Adrenal gland (tissue), 12 donors: Measurements from ENCODE around the gene CCDC201. TPM values are rescaled to one million over a fixed set of nuclear protein-coding genes. Genes with fewer than 3 reads are reported as not detected.
"Not testable (repeated sequence)": the region's sequence is repeated elsewhere in the genome, so short reads cannot be mapped to it uniquely, and the experiment has no call there.

Experiments
- DNase-seq, 7 donors: peaks; one replicate each; pipeline ENCODE4 v3.0.0-alpha.2; 2019 to 2020
- H3K27ac ChIP-seq, 5 donors: fragments of 200-600 bp; sonication (generic) in 4 of 5; 1 replicate in 3 of 5; 2 replicates in 2 of 5; pipeline versions ENCODE4 v1.5.1 to v1.8.0; 2016 to 2020; ENCODE audit warnings: mild to moderate bottlenecking in 1 of 5
- H3K27me3 ChIP-seq: fragments of 200-600 bp; 2 replicates; pipeline ENCODE4 v1.8.0; 2021
- H3K36me3 ChIP-seq, 2 donors: fragments of 200-600 bp; replicated peaks in 1 of 2; 1 replicate in 1 of 2; 2 replicates in 1 of 2; pipeline versions ENCODE4 v1.5.1 to v1.8.0; 2018 to 2022
- H3K4me1 ChIP-seq, 2 donors: fragments of 200-600 bp; replicated peaks in 1 of 2; 1 replicate in 1 of 2; 2 replicates in 1 of 2; pipeline versions ENCODE4 v1.5.1 to v1.8.0; 2018 to 2021
- H3K4me3 ChIP-seq, 4 donors: fragments of 200-600 bp; sonication (generic) in 3 of 4; one replicate each; pipeline ENCODE4 v1.5.1; 2016 to 2018
- H3K9me3 ChIP-seq, 3 donors: fragments of 200-600 bp; sonication (generic) in 1 of 3; replicated peaks in 1 of 3; 1 replicate in 2 of 3; 2 replicates in 1 of 3; pipeline versions ENCODE4 v1.5.1 to v1.8.0; 2016 to 2021
- WGBS, 4 donors: extraction: QIAGEN DNeasy Blood & Tissue Kit in 2 of 4; methylation state at CpG; one replicate each; pipeline versions ENCODE4 v1.1.5 to v1.1.7; 2013 to 2017; 5-methylcytosine and 5-hydroxymethylcytosine counted together
- intact Hi-C, 2 donors: fragments of 100-400 bp; cut with DNase I; formaldehyde crosslinking; loops; one replicate each; pipeline versions ENCODE4 v1.14.1 to v1.15.0; 2022 to 2023
- polyA plus RNA-seq, 3 donors: library from polyadenylated mRNA; stranded (reverse); fragments of 200-250 nt in 2 of 3; fragments of 350-450 nt in 1 of 3; fragmentation: Illumina TruSeq in 1 of 3; extraction: RNeasy Lipid Tissue Mini Kit (QIAGEN cat#74804) in 1 of 3; gene quantifications; one replicate each; pipeline ENCODE4 v1.2.3, GENCODE V29; 2013 to 2014
- total RNA-seq, 9 donors: library from RNA; depleted of rRNA in 4 of 9; stranded (reverse); fragments of >200 nt in 4 of 9; fragments of 120-200 nt in 1 of 9; fragmentation: NEBNext Ultra II Directional in 1 of 9; extraction: Animal tissue kit (Norgen Biotek cat#: 25700) in 1 of 9; gene quantifications; one replicate each; pipeline versions ENCODE4 v1.1.0 to v1.2.4, GENCODE V29; 2013 to 2023
- donor health status: healthy with polysubstance abuse.
- donor health status: Bipolar disorder and iron deficiency.
- donor health status: DM: yes; HTN: yes; CAD: no.
- donor health status: DM: no; HTN: no; CAD: no.
- donor health status: DM: no; HTN: no; CAD: no.
- donor health status: DM: yes; HTN: yes; CAD: no.

CCDC201 gene
- total and polyA plus RNA-seq, 12 donors, result not detected

- DNase-seq, H3K27ac ChIP-seq, H3K27me3 ChIP-seq, H3K4me3 ChIP-seq, intact Hi-C loops, H3K4me1 ChIP-seq, H3K9me3 ChIP-seq, H3K36me3 ChIP-seq: not testable (repeated sequence)
- WGBS, 4 donors, result 44 to 64% (median 51%) methylated on average over 4 of the region's 4 CpGs
Measured at GRCh38 chr7:45841926-45842717, 30.8 kb downstream of the CCDC201 start.

GRCh38 chr7:45838852-45839251 is 34.0 kb downstream of the CCDC201 start:
- DNase-seq, H3K4me3 ChIP-seq, H3K9me3 ChIP-seq, H3K36me3 ChIP-seq, H3K4me1 ChIP-seq, intact Hi-C loops, H3K27me3 ChIP-seq, H3K27ac ChIP-seq: not testable (repeated sequence)
- 38 to 82% (median 66%) methylated on average over 2 of the region's 2 CpGs for WGBS, 4 donors

GRCh38 chr7:45832433-45833177 is 40.3 kb downstream of the CCDC201 start:
- H3K4me3 ChIP-seq, H3K4me1 ChIP-seq, H3K27me3 ChIP-seq, intact Hi-C loops, H3K27ac ChIP-seq, H3K36me3 ChIP-seq, H3K9me3 ChIP-seq, DNase-seq: not testable (repeated sequence)
- 72 to 83% (median 77%) methylated on average over 7 to 9 of the region's 9 CpGs for WGBS, 4 donors

GRCh38 chr7:45829846-45830245 is 43.0 kb downstream of the CCDC201 start:
- WGBS, 4 donors, result 86 to 93% (median 92%) methylated on average over 10 to 12 of the region's 12 CpGs
- H3K4me1 ChIP-seq, H3K27me3 ChIP-seq, DNase-seq, H3K27ac ChIP-seq, H3K36me3 ChIP-seq, H3K4me3 ChIP-seq, intact Hi-C loops, H3K9me3 ChIP-seq: not testable (repeated sequence)

GRCh38 chr7:45827731-45828130 is 45.2 kb downstream of the CCDC201 start:
- DNase-seq, H3K9me3 ChIP-seq, H3K27me3 ChIP-seq, H3K4me3 ChIP-seq, H3K36me3 ChIP-seq, H3K4me1 ChIP-seq, intact Hi-C loops, H3K27ac ChIP-seq: not testable (repeated sequence)
- WGBS, 4 donors, result 92 to 97% (median 94%) methylated on average over 13 of the region's 13 CpGs

GRCh38 chr7:45826550-45826949 is 46.3 kb downstream of the CCDC201 start:
- not testable (repeated sequence) for H3K27me3 ChIP-seq, H3K4me3 ChIP-seq

GRCh38 chr7:45818763-45819162 is 54.1 kb downstream of the CCDC201 start:
- H3K4me1 ChIP-seq, H3K36me3 ChIP-seq, intact Hi-C loops, DNase-seq, H3K9me3 ChIP-seq, H3K4me3 ChIP-seq, H3K27me3 ChIP-seq, H3K27ac ChIP-seq: not testable (repeated sequence)
- 88 to 94% (median 91%) methylated on average over 6 to 12 of the region's 12 CpGs for WGBS, 4 donors

More at GRCh38 chr7:45826550-45826949, 46.3 kb downstream of the CCDC201 start:
- H3K9me3 ChIP-seq, intact Hi-C loops, H3K27ac ChIP-seq, DNase-seq, H3K36me3 ChIP-seq, H3K4me1 ChIP-seq: not testable (repeated sequence)
- 91 to 100% (median 94%) methylated on average over 1 to 3 of the region's 3 CpGs for WGBS, 4 donors

GRCh38 chr7:45817913-45818312 is 55.0 kb downstream of the CCDC201 start:
- intact Hi-C loops, H3K36me3 ChIP-seq, H3K9me3 ChIP-seq, H3K4me1 ChIP-seq, H3K27me3 ChIP-seq, H3K27ac ChIP-seq, DNase-seq, H3K4me3 ChIP-seq: not testable (repeated sequence)
- WGBS, 4 donors, result 85 to 100% (median 93%) methylated on average over 1 to 12 of the region's 12 CpGs

- intact Hi-C loops, H3K36me3 ChIP-seq: not testable (repeated sequence)
- WGBS, 4 donors, result 90 to 100% (median 91%) methylated on average over 5 to 8 of the region's 8 CpGs; no CpG with 5 or more reads in 1 of the 4 donors
Measured at GRCh38 chr7:45817016-45817415, 55.9 kb downstream of the CCDC201 start.

GRCh38 chr7:45814216-45815118 is 58.4 kb downstream of the CCDC201 start:
- WGBS, 4 donors, result 89 to 93% (median 92%) methylated on average over 26 to 37 of the region's 37 CpGs
- H3K27me3 ChIP-seq, intact Hi-C loops: not testable (repeated sequence)

More at GRCh38 chr7:45817016-45817415, 55.9 kb downstream of the CCDC201 start:
- H3K4me3 ChIP-seq, H3K9me3 ChIP-seq, H3K27me3 ChIP-seq, H3K27ac ChIP-seq, DNase-seq, H3K4me1 ChIP-seq: not testable (repeated sequence)

More at GRCh38 chr7:45814216-45815118, 58.4 kb downstream of the CCDC201 start:
- not testable (repeated sequence) for H3K4me3 ChIP-seq, H3K9me3 ChIP-seq, H3K27ac ChIP-seq, H3K4me1 ChIP-seq, DNase-seq, H3K36me3 ChIP-seq
